GM21737 (cell line): Measurements from ENCODE around the gene KIF23.
"Not testable (repeated sequence)": the region's sequence is repeated elsewhere in the genome, so short reads cannot be mapped to it uniquely, and the experiment has no call there.

Source experiments
- ATAC-seq: cut with Tn5 transposase; IDR thresholded peaks from one replicate; pipeline ENCODE4 v1.9.1; 2021; ENCODE audit warnings: mild to moderate bottlenecking, moderate library complexity; ENCODE audit not compliant: unreplicated experiment

KIF23 gene

GRCh38 chr15:69434238-69434637, 20.1 kb downstream of the KIF23 start:
- no peak for ATAC-seq

GRCh38 chr15:69434679-69435078, 20.5 kb downstream of the KIF23 start:
- ATAC-seq: no peak

DNA sequence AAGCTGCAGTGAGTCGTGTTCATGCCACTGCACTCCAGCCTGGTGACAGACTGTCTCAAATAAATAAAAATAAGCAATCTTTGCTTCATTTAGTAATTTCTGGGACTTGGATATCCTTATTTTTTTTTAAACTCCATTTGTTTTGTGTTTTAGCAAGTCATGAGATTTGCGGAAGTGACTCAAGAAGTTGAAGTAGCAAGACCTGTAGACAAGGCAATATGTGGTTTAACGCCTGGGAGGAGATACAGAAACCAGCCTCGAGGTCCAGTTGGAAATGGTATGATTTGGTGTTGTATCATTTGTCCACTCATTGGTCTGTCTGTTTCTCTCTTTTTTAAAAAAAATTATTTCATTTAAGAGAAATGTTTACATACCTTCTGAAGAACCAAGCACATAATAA, 21.8 kb downstream of the KIF23 start:
- ATAC-seq: no peak

DNA sequence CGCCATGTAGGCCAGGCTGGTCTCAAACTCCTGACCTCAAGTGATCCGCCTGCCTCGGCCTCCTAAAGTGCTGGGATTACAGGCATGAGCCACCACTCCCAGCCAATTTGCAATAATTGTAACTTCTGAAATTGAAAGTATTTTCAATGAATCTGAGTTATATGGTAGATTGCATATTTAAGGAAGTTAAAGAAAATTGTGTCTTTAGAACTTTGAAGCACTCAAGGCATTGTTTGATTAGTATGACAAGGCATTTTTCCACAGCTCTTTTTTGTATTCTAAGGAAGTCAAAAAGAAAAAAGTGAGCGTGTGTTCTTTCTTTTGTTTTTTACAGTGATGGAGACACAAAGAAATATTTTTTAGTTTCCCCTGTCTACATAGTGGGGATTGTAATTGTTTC, 22.8 kb downstream of the KIF23 start:
- ATAC-seq: no peak

DNA sequence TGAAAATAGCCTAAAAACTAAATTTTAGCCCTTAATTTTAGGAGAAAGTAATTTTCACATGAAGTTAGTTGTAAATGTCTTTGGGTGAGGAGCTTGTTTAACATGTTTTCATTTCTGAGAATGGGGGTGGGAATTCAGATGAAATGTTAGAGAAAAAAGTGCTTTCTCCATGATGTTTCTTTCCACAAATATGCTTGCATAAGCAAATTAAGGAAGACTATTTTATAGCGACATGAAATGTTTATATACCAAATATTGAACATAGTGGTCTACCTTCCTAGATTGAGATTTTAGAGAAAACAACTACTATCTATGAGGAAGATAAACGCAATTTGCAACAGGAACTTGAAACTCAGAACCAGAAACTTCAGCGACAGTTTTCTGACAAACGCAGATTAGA, 25.5 kb downstream of the KIF23 start:
- ATAC-seq: no peak

DNA sequence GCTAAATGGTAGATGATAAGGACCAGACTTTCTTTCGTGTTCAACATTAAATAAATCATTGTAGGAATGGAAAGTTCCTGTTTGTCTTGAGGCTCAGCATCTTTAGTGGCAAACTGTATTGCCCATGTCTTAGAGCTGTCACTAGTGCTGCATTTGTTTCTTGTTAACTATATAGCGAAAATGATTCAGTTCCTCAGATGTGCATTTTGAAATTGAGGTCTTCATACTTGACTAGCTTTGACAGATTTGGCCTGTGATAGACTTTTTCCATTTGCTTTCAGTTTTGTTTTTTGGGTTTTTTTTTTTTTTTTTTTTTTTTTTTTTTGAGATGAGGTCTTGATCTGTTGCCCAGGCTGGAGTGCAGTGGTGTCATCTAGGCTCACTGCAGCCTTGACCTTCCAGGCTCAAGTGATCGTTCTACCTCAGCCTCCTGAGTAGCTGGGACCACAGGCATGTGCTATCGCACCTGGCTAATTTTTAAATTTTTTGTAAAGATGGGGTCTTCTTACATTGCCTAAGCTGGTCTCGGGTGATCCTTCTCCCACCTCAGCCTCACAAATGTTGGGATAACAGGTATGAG, 29.0 kb downstream of the KIF23 start:
- no peak for ATAC-seq

DNA sequence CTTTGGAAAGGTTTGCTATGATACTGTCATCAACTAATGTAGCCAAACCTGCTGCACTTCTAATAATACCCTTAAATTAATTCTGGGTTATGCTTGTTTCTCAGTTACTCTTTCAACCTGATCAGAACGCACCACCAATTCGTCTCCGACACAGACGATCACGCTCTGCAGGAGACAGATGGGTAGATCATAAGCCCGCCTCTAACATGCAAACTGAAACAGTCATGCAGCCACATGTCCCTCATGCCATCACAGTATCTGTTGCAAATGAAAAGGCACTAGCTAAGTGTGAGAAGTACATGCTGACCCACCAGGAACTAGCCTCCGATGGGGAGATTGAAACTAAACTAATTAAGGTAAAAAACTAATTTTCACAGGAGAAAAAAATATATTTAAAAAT, 30.5 kb downstream of the KIF23 start:
- ATAC-seq: no peak

GRCh38 chr15:69446953-69447352, 32.8 kb downstream of the KIF23 start:
- no peak for ATAC-seq

GRCh38 chr15:69450221-69450620, 36.1 kb downstream of the KIF23 start:
- not testable (repeated sequence) for ATAC-seq

DNA sequence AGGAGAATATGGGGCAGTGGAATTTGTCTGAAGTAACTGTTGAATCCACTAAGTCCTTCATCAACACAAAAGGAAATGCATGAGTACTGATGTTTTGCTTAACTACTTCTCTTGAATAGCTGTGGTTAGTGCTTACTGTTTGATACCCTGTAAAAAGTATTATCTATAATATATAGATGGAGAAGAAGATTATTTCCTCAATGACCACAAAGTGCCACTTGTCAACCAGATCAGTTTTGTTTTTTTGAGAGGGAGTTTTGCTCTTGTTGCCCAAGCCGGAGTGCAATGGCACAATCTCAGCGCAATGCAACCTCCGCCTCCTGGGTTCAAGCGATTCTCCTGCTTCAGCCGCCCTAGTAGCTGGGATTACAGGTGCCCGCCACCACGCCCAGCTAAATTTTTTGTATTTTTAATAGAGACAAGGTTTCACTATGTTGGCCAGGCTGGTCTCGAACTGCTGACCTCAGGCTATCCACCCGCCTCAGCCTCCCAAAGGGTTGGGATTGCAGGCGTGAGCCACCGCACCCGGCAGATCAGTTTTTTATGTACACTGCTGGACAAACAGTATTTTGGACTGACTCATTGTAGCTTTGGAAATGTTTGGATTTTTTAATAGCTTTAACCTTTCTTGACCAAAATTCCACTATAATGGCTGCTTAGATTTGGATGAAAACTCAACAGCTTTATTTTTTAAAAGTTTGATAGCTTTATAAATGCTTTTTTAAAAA, 37.0 kb downstream of the KIF23 start:
- ATAC-seq: no peak

GRCh38 chr15:69451951-69452691, 38.0 kb downstream of the KIF23 start:
- peak; percentile 31 for ATAC-seq

GRCh38 chr15:69452692-69453521, 38.8 kb downstream of the KIF23 start, which contains the start of gene RPLP1:
Gene RPLP1, plus strand, starts transcription at chr15:69452818. Its CDS starts 131 bp downstream, at chr15:69452949.
- peak; percentile 81 for ATAC-seq

DNA sequence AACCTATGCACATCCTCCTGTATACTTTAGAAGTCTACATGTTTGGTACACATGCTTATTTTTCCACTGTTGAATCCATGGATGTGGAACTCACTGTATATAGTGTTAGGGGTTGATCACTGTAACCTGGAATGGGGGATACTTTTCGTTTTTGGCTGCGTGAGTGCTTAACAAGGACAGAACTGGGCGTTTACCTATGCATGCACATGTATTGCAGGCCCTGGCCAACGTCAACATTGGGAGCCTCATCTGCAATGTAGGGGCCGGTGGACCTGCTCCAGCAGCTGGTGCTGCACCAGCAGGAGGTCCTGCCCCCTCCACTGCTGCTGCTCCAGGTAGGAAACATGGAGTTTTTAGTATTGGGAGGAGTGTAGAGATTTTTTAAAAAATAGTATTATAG, 40.8 kb downstream of the KIF23 start:
- no peak for ATAC-seq

- ATAC-seq: no peak
These were observed 42.3 kb downstream of the KIF23 start for GRCh38 chr15:69456208-69457166.

GRCh38 chr15:69457304-69458280, 43.4 kb downstream of the KIF23 start:
- no peak for ATAC-seq

DNA sequence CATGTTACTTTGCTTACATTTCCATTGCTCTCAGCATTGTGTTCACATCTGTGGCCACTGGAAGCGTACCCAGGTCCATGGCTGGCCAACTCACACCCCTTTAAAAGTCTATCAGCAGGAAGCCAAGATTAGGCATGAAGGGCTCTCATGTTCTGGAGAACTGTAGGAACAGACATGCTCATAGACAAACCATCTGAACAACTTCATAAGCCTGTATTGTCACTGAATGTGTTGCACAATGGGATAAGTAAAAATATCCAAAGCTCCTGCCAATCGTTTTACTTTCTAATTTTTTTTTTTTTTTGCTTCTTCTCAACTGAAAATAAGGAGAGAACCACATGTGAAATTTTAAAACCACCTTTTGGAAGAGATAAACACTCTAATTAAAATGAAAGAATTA, 44.9 kb downstream of the KIF23 start:
- no peak for ATAC-seq

DNA sequence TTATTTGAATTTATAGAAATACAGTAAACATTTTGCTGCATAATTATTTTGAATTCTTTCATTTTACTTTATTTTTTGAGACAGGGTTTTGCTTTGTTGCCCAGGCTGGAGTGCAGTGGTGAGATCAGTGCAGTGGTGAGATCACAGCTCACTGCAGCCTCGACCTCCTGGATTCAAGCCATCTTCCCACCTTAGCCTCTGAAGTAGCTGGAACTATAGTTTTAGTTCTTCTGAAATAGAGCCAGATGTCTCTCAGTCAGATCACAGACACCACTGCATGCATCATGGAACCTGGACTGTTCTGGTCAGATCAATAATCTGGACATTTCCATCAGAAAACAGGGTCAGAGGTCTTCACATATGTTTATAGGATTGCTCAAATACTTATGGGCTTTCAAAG, 46.3 kb downstream of the KIF23 start:
- ATAC-seq: no peak

- peak; percentile 6 for ATAC-seq
These were observed 47.9 kb downstream of the KIF23 start for GRCh38 chr15:69462030-69462492.
